Liver (tissue), 9 donors: Measurements from ENCODE around the gene SLC66A1. TPM values are rescaled to one million over a fixed set of nuclear protein-coding genes. Genes with fewer than 3 reads are reported as not detected.

Source experiments
- DNase-seq: peaks from one replicate; pipeline ENCODE4 v3.0.0-alpha.2; 2017; ENCODE audit warnings: low spot score
- H3K27ac ChIP-seq, 2 donors: one replicate each; pipeline ENCODE4 v1.7.0; 2013; ENCODE audit warnings: inconsistent platforms in 2 of 2, low read length in 2 of 2, control low read depth in 1 of 2, low read depth in 1 of 2, mild to moderate bottlenecking in 1 of 2
- H3K27me3 ChIP-seq, 4 donors: one replicate each; pipeline versions ENCODE4 v1.6.1 to v1.7.0; 2013; ENCODE audit warnings: low read length in 3 of 4, inconsistent platforms in 1 of 4, mild to moderate bottlenecking in 1 of 4, moderate library complexity in 1 of 4; ENCODE audit not compliant: control insufficient read depth in 4 of 4, insufficient read depth in 4 of 4
- H3K36me3 ChIP-seq, 4 donors: one replicate each; pipeline versions ENCODE4 v1.6.1 to v1.7.0; 2013; ENCODE audit warnings: low read length in 3 of 4, mild to moderate bottlenecking in 3 of 4, low read depth in 1 of 4, moderate library complexity in 1 of 4; ENCODE audit not compliant: control insufficient read depth in 4 of 4, insufficient read depth in 3 of 4
- H3K4me1 ChIP-seq, 4 donors: one replicate each; pipeline versions ENCODE4 v1.6.1 to v1.7.0; 2013; ENCODE audit warnings: low read length in 3 of 4, mild to moderate bottlenecking in 3 of 4, moderate library complexity in 1 of 4; ENCODE audit not compliant: control insufficient read depth in 4 of 4, insufficient read depth in 4 of 4
- H3K4me3 ChIP-seq, 3 donors: one replicate each; pipeline versions ENCODE4 v1.6.1 to v1.7.0; 2013; ENCODE audit warnings: low read length in 3 of 3, control low read depth in 1 of 3, low read depth in 1 of 3, mild to moderate bottlenecking in 1 of 3
- H3K9ac ChIP-seq, 2 donors: one replicate each; pipeline ENCODE4 v1.7.0; 2013; ENCODE audit warnings: low read length in 2 of 2, mild to moderate bottlenecking in 2 of 2, moderate library complexity in 2 of 2, control low read depth in 1 of 2, low read depth in 1 of 2
- H3K9me3 ChIP-seq, 4 donors: one replicate each; pipeline versions ENCODE4 v1.6.1 to v1.7.0; 2013; ENCODE audit warnings: low read length in 3 of 4; ENCODE audit not compliant: control insufficient read depth in 4 of 4
- CTCF ChIP-seq: fragments of 150-350 bp; IDR thresholded peaks from 2 replicates; pipeline ENCODE4 v1.5.1; 2017; ENCODE audit warnings: improper control_type of control experiment, low read depth, low read length; ENCODE audit not compliant: missing input control
- EGR1 ChIP-seq, 2 donors: IDR thresholded peaks; 2 replicates each; pipeline ENCODE4 v1.6.1; 2016 to 2018; ENCODE audit warnings: antibody characterized with exemption in 2 of 2, low read depth in 2 of 2
- FOXA1 ChIP-seq: IDR thresholded peaks from 2 replicates; pipeline ENCODE4 v1.6.1; 2016; ENCODE audit warnings: antibody characterized with exemption
- FOXA2 ChIP-seq: IDR thresholded peaks from 2 replicates; pipeline ENCODE4 v1.6.1; 2016; ENCODE audit warnings: antibody characterized with exemption
- GABPA ChIP-seq, 2 donors: IDR thresholded peaks in 1 of 2; conservative IDR thresholded peaks in 1 of 2; 2 replicates each; pipeline ENCODE4 v1.6.1; 2016; ENCODE audit warnings: antibody characterized with exemption in 2 of 2, mild to moderate bottlenecking in 1 of 2, moderate library complexity in 1 of 2
- HNF4A ChIP-seq, 2 donors: conservative IDR thresholded peaks; 2 replicates each; pipeline ENCODE4 v1.6.1; 2016; ENCODE audit warnings: antibody characterized with exemption in 2 of 2, mild to moderate bottlenecking in 2 of 2
- HNF4G ChIP-seq: IDR thresholded peaks from 2 replicates; pipeline ENCODE4 v1.6.1; 2016; ENCODE audit warnings: antibody characterized with exemption
- JUND ChIP-seq, 2 donors: IDR thresholded peaks; 2 replicates each; pipeline ENCODE4 v1.6.1; 2016; ENCODE audit warnings: antibody characterized with exemption in 2 of 2
- NR2F2 ChIP-seq: IDR thresholded peaks from 2 replicates; pipeline ENCODE4 v1.6.1; 2016; ENCODE audit warnings: antibody characterized with exemption
- RAD21 ChIP-seq, 2 donors: IDR thresholded peaks; 2 replicates each; pipeline ENCODE4 v1.6.1; 2016; ENCODE audit warnings: antibody characterized with exemption in 2 of 2, mild to moderate bottlenecking in 2 of 2
- REST ChIP-seq: IDR thresholded peaks from 2 replicates; pipeline ENCODE4 v1.6.1; 2016; ENCODE audit warnings: antibody characterized with exemption, mild to moderate bottlenecking
- RXRA ChIP-seq, 2 donors: IDR thresholded peaks; 2 replicates each; pipeline ENCODE4 v1.6.1; 2017 to 2018; ENCODE audit warnings: antibody characterized with exemption in 2 of 2, mild to moderate bottlenecking in 1 of 2
- TAF1 ChIP-seq: conservative IDR thresholded peaks from 2 replicates; pipeline ENCODE4 v1.6.1; 2016; ENCODE audit warnings: antibody characterized with exemption, mild to moderate bottlenecking
- YY1 ChIP-seq: IDR thresholded peaks from 2 replicates; pipeline ENCODE4 v1.6.1; 2016; ENCODE audit warnings: antibody characterized with exemption, mild to moderate bottlenecking
- ZBTB33 ChIP-seq: IDR thresholded peaks from 2 replicates; pipeline ENCODE4 v1.6.1; 2016; ENCODE audit warnings: antibody characterized with exemption
- WGBS: extraction: QIAGEN DNeasy Blood & Tissue Kit; methylation state at CpG from one replicate; pipeline ENCODE4 v1.1.7; 2013; 5-methylcytosine and 5-hydroxymethylcytosine counted together
- polyA plus RNA-seq, 2 donors: library from polyadenylated mRNA; stranded (reverse) in 1 of 2; unstranded in 1 of 2; fragments of 200-250 nt in 1 of 2; fragments of >200 nt in 1 of 2; fragmentation: Nextera tagmentation in 1 of 2; extraction: Ambion mirVana in 1 of 2; gene quantifications; one replicate each; pipeline versions ENCODE4 v1.2.1 to v1.2.3, GENCODE V29; 2013 to 2015
- total RNA-seq, 2 donors: library from RNA; depleted of rRNA; stranded (reverse); fragments of >200 nt; gene quantifications; one replicate each; pipeline ENCODE4 v1.2.3, GENCODE V29; 2014
- TF ChIP-seq, protein P1 (sequence below): IDR thresholded peaks from 2 replicates; pipeline ENCODE4 v1.6.1; 2016; ENCODE audit warnings: antibody characterized with exemption
- TF ChIP-seq, protein P2 (sequence below): IDR thresholded peaks from 2 replicates; pipeline ENCODE4 v1.6.1; 2016; ENCODE audit warnings: antibody characterized with exemption
- donor health status: healthy.
- donor health status: healthy.
- donor health status: healthy.
- donor health status: healthy.
- donor health status: healthy.

Gene SLC66A1
- total and polyA plus RNA-seq, 4 donors, result 6.8 to 16.0 (median 14.0) TPM

GRCh38 chr1:19343617-19344350 is 31.7 kb downstream of the SLC66A1 start:
- H3K27me3 ChIP-seq, result no peaks in the 10 kb centered on the region
- WGBS, result 90% methylated on average over 20 of the region's 20 CpGs
- TF ChIP-seq RXRA (IDR thresholded peaks at IDR 0.05), result no peak
- no peak for TF ChIP-seq FOXA1
- no peak for TF ChIP-seq ZBTB33
- TF ChIP-seq HNF4G, result no peak
- no peak for TF ChIP-seq GABPA (IDR thresholded peaks at IDR 0.05 in 1 of 2, conservative IDR thresholded peaks at IDR 0.05 in 1 of 2)
- TF ChIP-seq, protein P1, sequence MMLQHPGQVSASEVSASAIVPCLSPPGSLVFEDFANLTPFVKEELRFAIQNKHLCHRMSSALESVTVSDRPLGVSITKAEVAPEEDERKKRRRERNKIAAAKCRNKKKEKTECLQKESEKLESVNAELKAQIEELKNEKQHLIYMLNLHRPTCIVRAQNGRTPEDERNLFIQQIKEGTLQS, result no peak
- no peak for TF ChIP-seq EGR1 (IDR thresholded peaks at IDR 0.05; ENCODE audit: low read depth in 2 of 2)
- no peak for TF ChIP-seq CTCF
- no peak for TF ChIP-seq REST
- TF ChIP-seq TAF1, result no peak
- TF ChIP-seq YY1, result no peak
- TF ChIP-seq HNF4A (conservative IDR thresholded peaks at IDR 0.05), result no peak
- no peak for TF ChIP-seq JUND (IDR thresholded peaks at IDR 0.05)
- no peak for TF ChIP-seq RAD21 (IDR thresholded peaks at IDR 0.05)
- TF ChIP-seq, protein P2, sequence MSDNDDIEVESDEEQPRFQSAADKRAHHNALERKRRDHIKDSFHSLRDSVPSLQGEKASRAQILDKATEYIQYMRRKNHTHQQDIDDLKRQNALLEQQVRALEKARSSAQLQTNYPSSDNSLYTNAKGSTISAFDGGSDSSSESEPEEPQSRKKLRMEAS, result no peak
- no peak for TF ChIP-seq NR2F2
- no peak for TF ChIP-seq FOXA2
- peaks cover 2 to 17% (median 10%) of the 10 kb centered on the region in 4 donors for H3K4me1 ChIP-seq
- no peak overlapping the region for H3K9ac ChIP-seq
- no peak overlapping the region for H3K4me3 ChIP-seq
- no peaks in the 10 kb centered on the region for H3K9me3 ChIP-seq
- DNase-seq, result no peak
- H3K27ac ChIP-seq, result no peak overlapping the region
- H3K36me3 ChIP-seq, result peaks cover 0 to 21% (median under 1%) of the 10 kb centered on the region in 4 donors
